ENCODE measurements around the gene INO80B.
"Not testable (repeated sequence)": the region's sequence is repeated elsewhere in the genome, so short reads cannot be mapped to it uniquely, and the experiment has no call there.

INO80B gene

GRCh38 chr2:74482801-74483674 is 28.2 kb downstream of the INO80B start, which contains the start of the genes CCDC142 and TTC31:
TSS of gene CCDC142 (minus strand) at chr2:74482998. CDS start at chr2:74482837, 161 bp downstream.
TSS of gene TTC31 (plus strand) at chr2:74483081. CDS start at chr2:74483096, 15 bp downstream.
- peak; percentile 94 for DNase-seq

- DNase-seq: not testable (repeated sequence)
These were observed 28.8 kb downstream of the INO80B start for GRCh38 chr2:74483675-74484164.

GRCh38 chr2:74486141-74486540 is 31.3 kb downstream of the INO80B start:
- no peak for DNase-seq

- DNase-seq: no peak
These were observed 34.0 kb downstream of the INO80B start for GRCh38 chr2:74488643-74489481.

GRCh38 chr2:74489906-74490305 is 35.0 kb downstream of the INO80B start:
- no peak for DNase-seq

- no peak for DNase-seq
These were observed 37.0 kb downstream of the INO80B start for GRCh38 chr2:74491648-74492544.

- no peak for DNase-seq
These were observed 38.7 kb downstream of the INO80B start for GRCh38 chr2:74493546-74493945.

GRCh38 chr2:74495440-74495839 is 40.6 kb downstream of the INO80B start:
- DNase-seq: no peak

GRCh38 chr2:74496997-74497776 is 42.3 kb downstream of the INO80B start:
- no peak for DNase-seq

- no peak for DNase-seq
These were observed 43.1 kb downstream of the INO80B start for GRCh38 chr2:74497777-74498499.

GRCh38 chr2:74498500-74499266 is 43.8 kb downstream of the INO80B start:
- DNase-seq: no peak

GRCh38 chr2:74499267-74499939 is 44.5 kb downstream of the INO80B start, which contains the start of gene LBX2:
TSS of gene LBX2 (minus strand) at chr2:74499603. CDS start at chr2:74499537, 66 bp downstream.
- no peak for DNase-seq

GRCh38 chr2:74499940-74500577 is 45.2 kb downstream of the INO80B start:
- DNase-seq: no peak

- no peak for DNase-seq
These were observed 45.7 kb downstream of the INO80B start for GRCh38 chr2:74500578-74500946.

GRCh38 chr2:74501335-74502071 is 46.6 kb downstream of the INO80B start:
- DNase-seq: no peak

GRCh38 chr2:74502147-74502719 is 47.3 kb downstream of the INO80B start:
- DNase-seq: no peak

- no peak for DNase-seq
These were observed 48.0 kb downstream of the INO80B start for GRCh38 chr2:74502720-74503505.

All from DMS 273 treated with DMSO at 0.1 percent for 48 hours (cell line).